ENCODE measurements around the gene PDE4B.

PDE4B gene

DNA sequence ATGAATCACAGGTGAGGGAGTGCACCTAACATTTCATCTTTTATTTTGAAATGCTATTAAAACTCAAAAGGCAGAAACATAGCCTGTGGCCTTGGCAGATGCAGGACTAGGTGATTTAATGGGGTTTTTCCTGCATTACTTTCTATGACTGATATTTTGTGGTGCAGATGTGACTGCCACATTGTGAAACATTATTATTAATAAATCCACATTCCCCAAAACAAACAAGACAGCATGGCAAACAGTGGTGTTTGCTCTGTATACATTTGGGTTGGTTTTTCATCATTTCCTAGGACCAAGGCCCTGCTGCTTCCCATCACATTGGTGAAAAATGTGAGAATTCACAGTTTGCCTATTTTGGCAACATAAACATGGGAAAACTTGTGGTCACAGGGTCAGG is 493.6 kb downstream of the PDE4B start:
- Histone ChIP-seq H3K36me3 (ENCODE audit: control insufficient read depth, insufficient read depth, low read length) (no peaks in the 10 kb centered on the region), H3K4me3 (ENCODE audit: low read length) (no peak overlapping the region), H3K4me1 (ENCODE audit: control insufficient read depth, insufficient read depth, low read length) (no peaks in the 10 kb centered on the region), H3K27me3 (ENCODE audit: control insufficient read depth, insufficient read depth, low read length) (no peaks in the 10 kb centered on the region), H3K27ac (ENCODE audit: low read length) (no peak overlapping the region), H3K9me3 (ENCODE audit: control insufficient read depth, insufficient read depth, low read length) (no peaks in the 10 kb centered on the region)
- DNase-seq (ENCODE audit: low read depth, low spot score) = no peak

DNA sequence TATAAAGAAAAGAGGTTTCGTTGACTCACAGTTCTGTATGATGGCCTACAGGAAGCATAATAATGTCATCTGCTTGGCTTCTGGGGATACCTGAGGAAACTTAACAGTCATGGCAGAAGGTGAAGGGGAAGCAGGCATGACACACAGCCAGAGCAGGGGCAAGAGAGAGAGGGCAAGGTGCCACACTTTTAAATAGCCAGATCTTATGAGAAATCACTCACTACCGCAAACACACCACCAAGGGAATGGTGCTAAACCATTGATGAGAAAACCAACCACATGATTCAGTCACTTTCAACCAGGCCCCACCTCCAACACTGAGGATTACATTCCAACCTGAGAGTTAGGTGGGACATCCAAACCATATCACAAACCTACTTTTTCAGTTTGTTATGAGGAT is 495.4 kb downstream of the PDE4B start:
- no peaks in the 10 kb centered on the region for H3K36me3 ChIP-seq (ENCODE audit: control insufficient read depth, insufficient read depth, low read length)

GRCh38 chr1:66290761-66291530 is 498.3 kb downstream of the PDE4B start:
- Histone ChIP-seq H3K4me1 (ENCODE audit: control insufficient read depth, insufficient read depth, low read length) (no peaks in the 10 kb centered on the region), H3K36me3 (ENCODE audit: control insufficient read depth, insufficient read depth, low read length) (no peaks in the 10 kb centered on the region), H3K27me3 (ENCODE audit: control insufficient read depth, insufficient read depth, low read length) (no peaks in the 10 kb centered on the region), H3K4me3 (ENCODE audit: low read length) (no peak overlapping the region), H3K9me3 (ENCODE audit: control insufficient read depth, insufficient read depth, low read length) (no peaks in the 10 kb centered on the region), H3K27ac (ENCODE audit: low read length) (no peak overlapping the region)
- WGBS (ENCODE audit: insufficient coverage, insufficient read length) = no CpG with 5 or more reads among the region's 1 CpG
- no peak for DNase-seq (ENCODE audit: low read depth, low spot score)

More for the DNA sequence above, 495.4 kb downstream of the PDE4B start:
- no peak overlapping the region for H3K27ac ChIP-seq (ENCODE audit: low read length)
- no peaks in the 10 kb centered on the region for H3K27me3 ChIP-seq (ENCODE audit: control insufficient read depth, insufficient read depth, low read length)
- H3K4me1 ChIP-seq (ENCODE audit: control insufficient read depth, insufficient read depth, low read length) = no peaks in the 10 kb centered on the region
- no peak for DNase-seq (ENCODE audit: low read depth, low spot score)
- H3K4me3 ChIP-seq (ENCODE audit: low read length) = no peak overlapping the region
- no CpG with 5 or more reads among the region's 2 CpGs for WGBS (ENCODE audit: insufficient coverage, insufficient read length)
- H3K9me3 ChIP-seq (ENCODE audit: control insufficient read depth, insufficient read depth, low read length) = no peaks in the 10 kb centered on the region

DNA sequence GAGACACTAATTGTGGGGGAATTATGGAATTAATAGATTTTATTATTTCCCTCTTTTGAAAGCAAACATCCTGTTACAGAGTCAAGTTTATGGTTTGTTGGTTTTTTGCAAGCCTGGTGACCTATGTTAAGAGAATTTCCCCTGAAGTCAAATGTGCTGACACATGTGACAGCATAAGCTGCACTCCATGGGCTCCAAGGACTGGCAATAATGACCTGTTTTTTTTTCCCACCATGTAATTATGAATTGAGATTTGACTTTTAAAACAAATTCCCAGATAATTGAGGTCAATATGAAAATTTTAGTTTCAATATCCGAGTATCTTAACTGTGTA is 498.8 kb downstream of the PDE4B start:
- DNase-seq (ENCODE audit: low read depth, low spot score) = no peak
- Histone ChIP-seq H3K4me1 (ENCODE audit: control insufficient read depth, insufficient read depth, low read length) (no peaks in the 10 kb centered on the region), H3K4me3 (ENCODE audit: low read length) (no peak overlapping the region), H3K9me3 (ENCODE audit: control insufficient read depth, insufficient read depth, low read length) (no peaks in the 10 kb centered on the region), H3K27ac (ENCODE audit: low read length) (no peak overlapping the region), H3K36me3 (ENCODE audit: control insufficient read depth, insufficient read depth, low read length) (no peaks in the 10 kb centered on the region), H3K27me3 (ENCODE audit: control insufficient read depth, insufficient read depth, low read length) (no peaks in the 10 kb centered on the region)
- no CpG with 5 or more reads among the region's 1 CpG for WGBS (ENCODE audit: insufficient coverage, insufficient read length)

DNA sequence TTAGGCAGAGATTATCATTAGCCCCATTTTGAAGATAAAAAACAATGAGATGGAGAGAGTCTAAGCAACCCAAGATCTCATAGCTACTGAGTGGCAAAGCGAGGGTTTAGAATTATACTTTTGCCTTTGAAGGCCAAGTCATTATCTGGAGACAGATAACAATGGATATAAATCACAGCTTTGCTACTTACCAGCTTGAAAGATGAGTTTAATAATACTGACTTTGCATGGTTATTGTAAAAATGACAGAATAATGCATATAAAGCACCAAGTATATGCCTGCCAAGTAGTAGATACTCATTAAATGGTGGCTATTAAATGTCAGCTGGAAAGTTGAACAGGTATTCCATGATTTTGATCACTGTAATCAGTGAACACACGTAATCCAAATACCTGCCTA is 499.6 kb downstream of the PDE4B start:
- Histone ChIP-seq H3K4me3 (ENCODE audit: low read length) (no peak overlapping the region), H3K36me3 (ENCODE audit: control insufficient read depth, insufficient read depth, low read length) (no peaks in the 10 kb centered on the region), H3K27ac (ENCODE audit: low read length) (no peak overlapping the region), H3K4me1 (ENCODE audit: control insufficient read depth, insufficient read depth, low read length) (no peaks in the 10 kb centered on the region), H3K9me3 (ENCODE audit: control insufficient read depth, insufficient read depth, low read length) (no peaks in the 10 kb centered on the region), H3K27me3 (ENCODE audit: control insufficient read depth, insufficient read depth, low read length) (no peaks in the 10 kb centered on the region)
- 100% methylated on average over 1 of the region's 2 CpGs for WGBS (ENCODE audit: insufficient coverage, insufficient read length)
- no peak for DNase-seq (ENCODE audit: low read depth, low spot score)

GRCh38 chr1:66292944-66293343 is 500.2 kb downstream of the PDE4B start:
- Histone ChIP-seq H3K4me3 (ENCODE audit: low read length) (no peak overlapping the region), H3K4me1 (ENCODE audit: control insufficient read depth, insufficient read depth, low read length) (no peaks in the 10 kb centered on the region), H3K27ac (ENCODE audit: low read length) (no peak overlapping the region), H3K36me3 (ENCODE audit: control insufficient read depth, insufficient read depth, low read length) (no peaks in the 10 kb centered on the region), H3K9me3 (ENCODE audit: control insufficient read depth, insufficient read depth, low read length) (no peaks in the 10 kb centered on the region), H3K27me3 (ENCODE audit: control insufficient read depth, insufficient read depth, low read length) (no peaks in the 10 kb centered on the region)
- DNase-seq (ENCODE audit: low read depth, low spot score) = no peak
- WGBS (ENCODE audit: insufficient coverage, insufficient read length) = no CpG with 5 or more reads among the region's 3 CpGs

DNA sequence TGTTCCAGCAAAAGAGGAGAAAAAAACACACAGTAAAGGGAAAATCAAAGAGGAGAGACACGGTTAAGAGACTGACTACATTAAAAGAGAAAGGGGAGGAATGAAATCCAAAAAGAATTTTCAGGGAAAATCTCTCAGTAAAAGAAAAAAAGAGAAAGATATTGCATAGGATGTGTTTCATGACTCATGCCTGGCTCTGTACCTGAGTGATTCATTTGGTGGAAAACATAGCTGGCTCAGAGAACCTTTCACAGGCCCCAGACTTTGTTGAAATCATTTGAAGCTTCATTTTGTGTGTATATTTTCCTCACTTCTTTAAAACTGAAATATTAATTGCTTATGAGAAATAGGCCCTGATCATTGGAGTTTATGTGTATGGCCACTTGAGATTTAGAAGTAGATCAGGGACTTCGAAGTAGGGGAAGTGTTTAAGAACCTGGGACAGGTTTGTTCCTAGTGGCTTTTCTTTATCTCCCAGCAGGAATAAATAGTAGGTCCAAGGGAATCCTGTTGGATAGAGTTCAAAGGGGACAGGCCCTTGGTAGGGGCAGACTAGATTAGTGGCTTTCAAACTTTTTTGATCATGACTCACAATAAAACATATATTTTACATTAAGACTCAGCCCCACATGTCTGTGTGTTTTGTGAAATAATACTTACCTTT is 502.1 kb downstream of the PDE4B start:
- Histone ChIP-seq H3K27me3 (ENCODE audit: control insufficient read depth, insufficient read depth, low read length) (no peaks in the 10 kb centered on the region), H3K4me1 (ENCODE audit: control insufficient read depth, insufficient read depth, low read length) (no peaks in the 10 kb centered on the region), H3K36me3 (ENCODE audit: control insufficient read depth, insufficient read depth, low read length) (no peaks in the 10 kb centered on the region), H3K9me3 (ENCODE audit: control insufficient read depth, insufficient read depth, low read length) (no peaks in the 10 kb centered on the region), H3K27ac (ENCODE audit: low read length) (no peak overlapping the region), H3K4me3 (ENCODE audit: low read length) (no peak overlapping the region)
- DNase-seq (ENCODE audit: low read depth, low spot score) = no peak
- WGBS (ENCODE audit: insufficient coverage, insufficient read length) = no CpG with 5 or more reads among the region's 2 CpGs

DNA sequence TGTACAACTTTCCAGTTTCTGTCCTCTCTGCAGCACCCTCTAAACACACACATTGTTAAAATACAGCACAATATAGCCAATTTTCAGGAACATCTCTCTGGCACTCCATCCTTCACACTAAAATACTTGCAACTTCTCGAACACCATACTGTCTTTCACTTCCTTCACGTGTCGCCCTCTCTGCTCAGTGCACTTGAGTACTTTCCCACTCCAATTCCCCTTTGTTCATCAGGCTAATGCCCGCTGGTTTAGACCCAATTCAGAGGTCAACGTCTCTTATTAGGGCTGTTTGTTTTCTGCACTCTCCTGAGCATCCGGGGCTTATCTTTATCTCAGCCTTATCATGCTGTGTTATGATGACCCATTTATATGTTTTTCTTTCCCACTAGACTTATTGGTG is 503.1 kb downstream of the PDE4B start:
- Histone ChIP-seq H3K4me3 (ENCODE audit: low read length) (no peak overlapping the region), H3K36me3 (ENCODE audit: control insufficient read depth, insufficient read depth, low read length) (no peaks in the 10 kb centered on the region), H3K27ac (ENCODE audit: low read length) (no peak overlapping the region), H3K4me1 (ENCODE audit: control insufficient read depth, insufficient read depth, low read length) (no peaks in the 10 kb centered on the region), H3K27me3 (ENCODE audit: control insufficient read depth, insufficient read depth, low read length) (no peaks in the 10 kb centered on the region), H3K9me3 (ENCODE audit: control insufficient read depth, insufficient read depth, low read length) (no peaks in the 10 kb centered on the region)
- DNase-seq (ENCODE audit: low read depth, low spot score) = no peak
- WGBS (ENCODE audit: insufficient coverage, insufficient read length) = no CpG with 5 or more reads among the region's 6 CpGs

GRCh38 chr1:66296370-66296769 is 503.7 kb downstream of the PDE4B start:
- Histone ChIP-seq H3K4me3 (ENCODE audit: low read length) (no peak overlapping the region), H3K27ac (ENCODE audit: low read length) (no peak overlapping the region), H3K9me3 (ENCODE audit: control insufficient read depth, insufficient read depth, low read length) (no peaks in the 10 kb centered on the region), H3K4me1 (ENCODE audit: control insufficient read depth, insufficient read depth, low read length) (no peaks in the 10 kb centered on the region), H3K27me3 (ENCODE audit: control insufficient read depth, insufficient read depth, low read length) (no peaks in the 10 kb centered on the region), H3K36me3 (ENCODE audit: control insufficient read depth, insufficient read depth, low read length) (no peaks in the 10 kb centered on the region)
- no CpG with 5 or more reads among the region's 1 CpG for WGBS (ENCODE audit: insufficient coverage, insufficient read length)
- DNase-seq (ENCODE audit: low read depth, low spot score) = no peak

DNA sequence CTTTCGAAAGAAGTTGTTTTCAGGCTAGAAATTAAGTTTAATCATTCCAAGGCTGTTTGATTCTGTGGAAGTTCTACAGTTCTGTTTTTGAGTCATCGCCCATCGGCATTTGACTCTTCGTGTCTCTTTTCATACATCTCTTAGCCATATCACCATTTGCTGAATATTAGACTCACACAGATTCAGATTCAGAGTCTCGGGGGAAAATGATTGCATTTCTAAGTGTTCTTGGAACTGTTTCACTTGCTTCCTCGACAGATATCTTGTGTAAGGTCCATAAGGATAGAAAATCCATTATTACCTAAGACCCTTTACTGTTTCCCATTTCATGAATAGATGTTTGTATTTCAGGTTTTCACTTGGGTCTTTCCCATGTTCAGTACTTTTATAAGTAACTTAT is 504.3 kb downstream of the PDE4B start:
- H3K9me3 ChIP-seq (ENCODE audit: control insufficient read depth, insufficient read depth, low read length) = no peaks in the 10 kb centered on the region
- WGBS (ENCODE audit: insufficient coverage, insufficient read length) = no CpG with 5 or more reads among the region's 6 CpGs
- no peak overlapping the region for H3K4me3 ChIP-seq (ENCODE audit: low read length)
- no peaks in the 10 kb centered on the region for H3K36me3 ChIP-seq (ENCODE audit: control insufficient read depth, insufficient read depth, low read length)
- H3K27ac ChIP-seq (ENCODE audit: low read length) = no peak overlapping the region
- DNase-seq (ENCODE audit: low read depth, low spot score) = no peak
- H3K4me1 ChIP-seq (ENCODE audit: control insufficient read depth, insufficient read depth, low read length) = no peaks in the 10 kb centered on the region
- no peaks in the 10 kb centered on the region for H3K27me3 ChIP-seq (ENCODE audit: control insufficient read depth, insufficient read depth, low read length)

DNA sequence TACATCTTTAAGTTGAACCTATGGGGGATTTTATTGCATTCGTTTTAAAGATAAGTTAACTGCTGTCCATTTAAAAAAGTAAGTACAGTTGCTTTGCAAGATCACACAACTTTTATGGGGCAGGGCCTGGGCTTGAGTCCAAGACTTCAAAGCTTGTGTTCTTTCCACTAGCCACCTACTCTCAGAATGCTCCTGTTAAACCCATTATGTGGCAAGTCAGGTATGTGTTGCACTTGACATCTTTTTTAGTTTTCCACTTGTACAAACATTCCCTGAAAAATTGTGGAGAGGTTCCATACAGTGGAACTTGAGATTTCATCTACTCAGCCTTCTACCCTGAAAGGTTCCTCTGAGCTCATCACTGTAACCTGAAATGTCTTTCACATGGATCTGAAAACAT is 505.8 kb downstream of the PDE4B start:
- Histone ChIP-seq H3K27me3 (ENCODE audit: control insufficient read depth, insufficient read depth, low read length) (no peaks in the 10 kb centered on the region), H3K4me1 (ENCODE audit: control insufficient read depth, insufficient read depth, low read length) (no peaks in the 10 kb centered on the region), H3K4me3 (ENCODE audit: low read length) (no peak overlapping the region), H3K36me3 (ENCODE audit: control insufficient read depth, insufficient read depth, low read length) (no peaks in the 10 kb centered on the region), H3K9me3 (ENCODE audit: control insufficient read depth, insufficient read depth, low read length) (no peaks in the 10 kb centered on the region), H3K27ac (ENCODE audit: low read length) (no peak overlapping the region)
- DNase-seq (ENCODE audit: low read depth, low spot score) = no peak
- no CpG with 5 or more reads among the region's 1 CpG for WGBS (ENCODE audit: insufficient coverage, insufficient read length)
